Left colon (tissue), 2 donors: ENCODE results near the gene ST8SIA1. TPM values are rescaled to one million over a fixed set of nuclear protein-coding genes. Genes with fewer than 3 reads are reported as not detected.

ENCODE experiments used
- ATAC-seq: fragments of 200-7000 bp; cut with Tn5 transposase; one replicate; pipeline ENCODE4 v1.9.1; 2020; ENCODE audit warnings: mild to moderate bottlenecking, moderate library complexity
- DNase-seq, 2 donors: peaks; one replicate each; pipeline ENCODE4 v3.0.0-alpha.2; 2020
- intact Hi-C, 2 donors: fragments of 100-400 bp; cut with DNase I in 1 of 2; cut with micrococcal nuclease in 1 of 2; formaldehyde crosslinking; loops; one replicate each; pipeline versions ENCODE4 v1.11.2 to v1.14.0; 2022; cut with DNase I, micrococcal nuclease
- total RNA-seq, 2 donors: library from RNA; stranded (reverse); fragmentation: NEBNext Ultra II Directional; extraction: Animal tissue kit (Norgen Biotek cat#: 25700); gene quantifications; one replicate each; pipeline ENCODE4 v1.2.1, GENCODE V29; 2021
- donor health status: DM: no; HTN: no; CAD: no.
- donor health status: DM: yes; HTN: yes; CAD: no.

ST8SIA1 gene
- total RNA-seq, 2 donors from 2014 or later: 1.0 to 4.9 TPM

DNA sequence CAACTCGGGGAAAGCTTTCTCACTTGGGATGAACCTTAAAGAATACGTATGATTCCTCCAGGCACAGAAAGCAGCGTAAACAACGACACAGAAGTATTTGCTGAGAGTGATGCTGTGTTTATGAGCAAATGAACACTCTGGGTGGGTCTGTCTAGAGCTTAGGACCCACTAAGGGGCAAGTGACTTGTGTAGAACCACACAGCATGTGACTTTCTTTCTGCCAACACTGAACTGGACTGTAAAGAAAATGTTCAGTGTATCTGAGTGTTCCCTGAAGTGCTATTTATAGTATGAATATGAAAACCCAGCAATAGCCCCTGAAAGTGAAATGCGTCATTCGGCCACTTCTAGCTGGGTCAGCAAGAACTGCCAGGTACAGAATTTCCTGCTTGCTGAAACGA lies 78.5 kb downstream of the ST8SIA1 start:
- DNase-seq (no peak), ATAC-seq (no peak)
- intact Hi-C loops: no loop called here

DNA sequence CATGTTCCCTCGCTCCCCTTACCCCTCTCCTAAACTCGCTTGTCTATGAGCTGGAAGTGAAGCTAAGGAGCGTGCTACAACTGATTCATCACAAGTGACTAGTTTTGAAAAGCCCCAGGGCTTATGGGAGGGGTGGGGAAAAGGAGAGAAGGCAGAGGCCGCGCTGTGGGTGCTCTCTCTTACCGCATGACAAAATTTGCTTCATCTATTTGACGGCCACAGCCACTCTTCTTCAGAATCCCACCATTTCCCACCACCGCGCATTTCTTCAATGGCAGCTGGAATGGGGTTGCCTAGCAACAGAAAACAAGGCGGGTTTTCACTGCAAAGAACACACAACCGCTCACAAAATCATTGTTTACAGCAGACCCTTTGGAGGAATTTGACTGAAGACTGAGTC lies 79.4 kb downstream of the ST8SIA1 start:
- no peak for ATAC-seq
- intact Hi-C loops: no loop called here

GRCh38 chr12:22254478-22254877 lies 80.0 kb downstream of the ST8SIA1 start:
- intact Hi-C loops: no loop called here
- DNase-seq (no peak), ATAC-seq (no peak)

More for the DNA sequence above, 79.4 kb downstream of the ST8SIA1 start:
- DNase-seq: no peak

GRCh38 chr12:22252057-22252456 lies 82.5 kb downstream of the ST8SIA1 start:
- DNase-seq (no peak), ATAC-seq (no peak)
- intact Hi-C loops: no loop called here

- ATAC-seq (no peak), DNase-seq (no peak)
- intact Hi-C loops: no loop called here
Observed at GRCh38 chr12:22250762-22251161, 83.7 kb downstream of the ST8SIA1 start.

GRCh38 chr12:22248571-22249115 lies 85.9 kb downstream of the ST8SIA1 start:
- intact Hi-C loops: no loop called here
- ATAC-seq (no peak), DNase-seq (no peak)

DNA sequence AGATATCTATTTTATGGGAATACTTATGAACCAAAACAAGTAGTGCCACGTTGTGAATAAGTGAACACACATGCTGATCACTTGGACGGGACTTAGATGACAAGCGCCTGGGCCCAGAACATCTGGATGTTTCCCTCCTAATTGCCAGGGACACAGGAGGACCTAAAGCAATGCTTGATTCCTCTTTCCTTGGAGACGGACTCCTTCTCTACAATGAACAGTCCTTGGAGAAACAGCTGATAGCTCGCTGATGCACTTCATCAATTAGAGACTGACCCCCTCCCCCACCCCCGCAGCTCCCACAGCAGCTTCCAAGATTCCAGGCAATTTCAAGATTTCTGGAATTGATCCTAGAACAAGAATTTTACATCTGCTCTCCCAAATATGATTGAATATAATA lies 86.4 kb downstream of the ST8SIA1 start:
- DNase-seq (no peak), ATAC-seq (no peak)
- intact Hi-C loops: no loop called here

DNA sequence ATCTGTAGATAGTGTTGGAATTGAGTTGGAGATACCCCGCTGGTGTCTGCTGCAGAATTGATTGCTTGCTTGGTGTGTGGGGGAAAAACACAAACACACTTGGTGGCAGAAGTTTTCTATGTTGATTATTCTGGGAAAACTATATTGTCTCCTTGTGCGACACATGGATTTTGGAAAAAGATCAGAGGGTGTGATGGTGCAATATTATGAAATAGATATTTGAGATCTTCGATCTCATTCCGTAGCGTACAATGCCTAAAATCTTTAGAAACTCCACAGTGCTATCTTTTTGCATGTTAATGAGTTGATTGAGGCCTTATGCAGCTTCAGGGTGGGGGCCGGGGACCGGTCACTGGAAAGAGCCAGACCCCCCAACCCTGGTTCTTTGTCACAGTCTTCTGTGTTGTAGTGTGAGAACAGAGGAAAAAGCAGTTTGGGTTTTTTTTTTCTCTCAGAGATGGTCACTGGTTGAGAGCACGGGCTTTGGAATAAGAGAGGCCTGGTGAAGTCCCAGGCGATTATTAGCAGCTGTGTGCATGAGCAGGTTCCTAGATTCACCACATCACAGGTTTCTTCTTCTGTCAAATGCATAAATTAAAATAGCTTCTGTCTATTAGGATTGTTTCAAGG lies 88.2 kb downstream of the ST8SIA1 start:
- no peak for DNase-seq
- intact Hi-C loops: no loop called here
- ATAC-seq: no peak

- ATAC-seq: no peak
- intact Hi-C loops: no loop called here
- no peak for DNase-seq
Observed at GRCh38 chr12:22242726-22243125, 91.8 kb downstream of the ST8SIA1 start.

GRCh38 chr12:22238211-22238610 lies 96.3 kb downstream of the ST8SIA1 start:
- DNase-seq: no peak
- no peak for ATAC-seq
- intact Hi-C loops: no loop called here

GRCh38 chr12:22234561-22234960 lies 99.9 kb downstream of the ST8SIA1 start:
- no peak for DNase-seq
- ATAC-seq: no peak
- intact Hi-C loops: no loop called here

DNA sequence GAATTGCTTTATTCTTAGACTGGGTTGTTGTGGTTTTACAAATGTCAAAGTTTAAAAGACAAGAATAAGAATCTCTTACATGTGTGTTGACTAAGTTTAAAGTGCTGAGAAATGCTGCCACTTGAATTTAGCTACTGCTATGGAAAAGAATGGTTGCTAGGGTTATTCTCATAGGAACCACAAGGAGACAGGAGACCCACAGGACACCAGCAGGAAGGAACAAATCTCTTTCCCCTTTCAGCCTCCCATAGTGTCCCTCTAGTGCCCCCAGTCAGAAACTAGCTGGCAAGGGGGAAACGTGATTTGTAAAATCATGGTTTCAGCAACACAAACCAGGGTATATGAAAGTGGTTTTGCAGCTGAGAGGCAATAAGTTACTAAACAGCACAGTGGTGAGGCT lies 102.7 kb downstream of the ST8SIA1 start:
- no peak for ATAC-seq
- intact Hi-C loops: no loop called here
- no peak for DNase-seq

- intact Hi-C loops: no loop called here
- DNase-seq (no peak), ATAC-seq (no peak)
Observed at GRCh38 chr12:22231078-22231477, 103.4 kb downstream of the ST8SIA1 start.

- intact Hi-C loops: no loop called here
- DNase-seq: no peak
- ATAC-seq: no peak
Observed at GRCh38 chr12:22230280-22230794, 104.2 kb downstream of the ST8SIA1 start.

DNA sequence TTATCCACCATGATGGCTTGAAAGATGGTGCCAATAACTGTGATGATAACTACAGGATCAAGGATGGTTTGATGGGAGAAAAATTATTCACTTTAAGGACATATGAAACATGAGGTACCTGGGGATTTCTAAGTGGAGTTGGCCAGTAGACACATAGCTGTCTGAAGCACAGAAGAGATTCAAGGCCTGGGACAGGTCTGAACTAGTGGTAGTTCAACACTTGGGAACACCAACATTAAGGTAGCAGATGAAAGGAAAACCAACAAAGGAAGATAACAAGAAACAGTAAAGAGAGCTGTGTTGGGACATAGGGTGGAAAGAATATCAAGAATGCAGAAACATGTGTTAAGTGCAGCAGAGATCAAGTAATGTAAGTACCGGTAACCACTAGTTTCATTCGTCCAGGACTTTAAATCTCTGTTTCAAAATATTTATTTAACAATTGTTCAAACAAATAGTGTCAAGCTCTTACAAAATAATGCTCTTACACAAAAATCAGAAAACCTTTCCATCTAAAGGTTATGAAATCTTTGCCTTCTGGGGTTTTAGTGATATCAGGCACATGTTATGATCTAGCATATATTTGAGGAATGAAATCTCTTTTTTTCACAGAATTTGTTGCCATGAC lies 104.7 kb downstream of the ST8SIA1 start:
- DNase-seq (no peak), ATAC-seq (no peak)
- intact Hi-C loops: no loop called here

DNA sequence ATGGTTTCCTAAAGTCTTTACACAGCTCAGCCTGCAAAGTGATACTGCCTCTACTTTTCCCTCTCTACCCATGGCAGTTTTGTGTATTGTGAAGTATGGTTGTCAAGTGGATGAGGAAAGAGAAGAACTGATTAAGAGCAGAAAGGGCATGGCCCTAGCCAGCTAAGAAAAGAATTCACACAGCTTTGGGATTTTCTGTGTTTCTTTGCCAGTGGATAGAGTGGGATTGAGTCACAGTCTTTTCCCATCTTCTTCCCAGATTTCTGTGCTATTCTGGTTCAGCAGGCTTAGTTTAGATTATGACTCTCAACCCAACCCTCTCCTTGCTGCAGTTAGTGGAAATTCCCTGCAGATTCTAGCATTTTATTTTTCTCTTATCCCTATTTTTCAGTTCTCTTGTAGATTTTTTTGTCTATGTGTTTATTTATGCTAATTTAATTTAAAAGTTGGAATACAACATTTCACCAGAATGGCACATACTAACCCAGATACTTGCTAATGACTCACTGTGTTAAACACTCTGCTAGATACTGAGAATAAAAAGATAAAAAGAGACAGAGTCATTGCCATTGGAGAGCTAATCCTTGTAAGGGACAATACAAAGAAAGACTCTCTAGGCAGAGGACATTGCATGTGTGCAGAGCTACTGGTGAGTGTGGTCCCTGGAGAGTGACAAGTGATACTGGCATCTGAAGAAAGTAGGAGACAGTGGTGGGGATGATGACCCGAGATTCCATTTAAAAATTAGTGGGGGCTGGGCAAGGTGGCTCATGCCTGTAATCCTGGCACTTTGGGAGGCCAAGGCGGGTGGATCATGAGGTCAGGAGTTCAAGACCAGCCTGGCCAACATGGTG lies 106.3 kb downstream of the ST8SIA1 start:
- DNase-seq (no peak), ATAC-seq (no peak)
- intact Hi-C loops: no loop called here

DNA sequence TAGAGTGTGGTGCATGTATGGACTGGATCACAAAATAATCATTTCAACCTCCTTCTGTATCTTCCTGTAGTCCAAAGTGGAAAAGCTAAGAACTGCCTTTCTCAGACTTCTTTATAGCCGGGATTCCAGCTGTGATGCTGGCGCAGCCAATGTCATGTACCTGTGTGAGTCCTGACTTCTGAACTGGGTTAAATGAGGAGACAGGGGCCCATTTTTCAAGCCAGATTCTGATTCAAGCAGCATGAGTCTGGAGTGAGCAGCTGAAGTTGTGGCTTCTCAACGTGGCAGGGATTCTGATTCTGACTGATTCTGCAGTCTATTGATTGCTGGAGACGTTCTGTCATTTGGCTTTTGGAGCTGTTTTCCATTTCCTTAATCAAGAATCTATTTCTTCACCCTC lies 111.2 kb downstream of the ST8SIA1 start:
- ATAC-seq: no peak
- intact Hi-C loops: no loop called here
- no peak for DNase-seq

GRCh38 chr12:22217556-22217955 lies 117.0 kb downstream of the ST8SIA1 start:
- DNase-seq: no peak
- intact Hi-C loops: no loop called here
- no peak for ATAC-seq

DNA sequence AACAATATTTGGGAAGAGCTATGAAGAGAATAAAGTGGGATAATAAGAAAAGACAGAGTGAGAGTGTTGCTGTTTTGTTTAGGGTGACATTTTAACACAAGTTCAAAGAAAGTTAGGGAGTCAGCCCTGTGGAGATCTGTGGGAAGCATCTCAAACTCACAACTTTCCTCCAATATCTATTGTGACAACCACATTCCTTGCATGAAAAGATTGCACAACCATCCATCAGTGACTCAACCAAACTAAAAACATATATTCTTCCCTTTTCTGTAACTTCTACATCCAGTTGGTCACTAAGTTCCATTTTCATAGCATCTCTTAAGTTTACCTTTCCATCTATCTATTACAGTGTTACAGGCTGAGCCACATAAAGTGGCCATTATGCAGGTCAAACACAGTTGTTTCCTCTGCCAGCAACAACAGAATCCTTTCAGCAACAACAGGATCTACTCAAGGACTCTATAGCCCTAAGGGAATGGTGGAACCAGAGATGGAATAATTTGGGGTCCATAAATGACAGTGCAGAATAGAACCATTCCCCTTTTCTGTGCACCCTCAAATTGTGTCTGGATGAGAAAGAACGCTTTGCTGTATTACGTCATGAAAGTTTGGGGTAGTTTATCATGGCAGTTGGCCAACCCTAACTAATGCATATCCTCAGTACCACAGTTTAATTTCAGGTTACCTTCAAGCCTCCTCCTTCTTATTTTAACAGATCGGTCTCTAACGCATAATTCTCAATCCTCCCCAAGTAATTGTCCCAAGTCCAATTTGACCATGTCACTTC lies 118.8 kb downstream of the ST8SIA1 start:
- no peak for ATAC-seq
- no peak for DNase-seq
- intact Hi-C loops: no loop called here
